ENCODE results near the gene PRR23E.

- no peak for TF ChIP-seq CTCF (IDR thresholded peaks at IDR 0.05; ENCODE audit: extremely low read depth in 1 of 2, insufficient read depth in 1 of 2, low read depth in 1 of 2, low read length in 2 of 2)
- TF ChIP-seq EZH2 (IDR thresholded peaks at IDR 0.05; ENCODE audit: borderline replicate concordance, low read depth, low read length, severe bottlenecking), result no peak
- no peak for TF ChIP-seq JUN (IDR thresholded peaks at IDR 0.05; ENCODE audit: borderline replicate concordance, insufficient read depth, insufficient read length, low read depth)
These were observed 33.5 kb downstream of the PRR23E start for GRCh38 chr3:127226457-127226856.

All from endothelial cell of umbilical vein (primary cell).